ENCODE results near the gene ETV6.

DNA sequence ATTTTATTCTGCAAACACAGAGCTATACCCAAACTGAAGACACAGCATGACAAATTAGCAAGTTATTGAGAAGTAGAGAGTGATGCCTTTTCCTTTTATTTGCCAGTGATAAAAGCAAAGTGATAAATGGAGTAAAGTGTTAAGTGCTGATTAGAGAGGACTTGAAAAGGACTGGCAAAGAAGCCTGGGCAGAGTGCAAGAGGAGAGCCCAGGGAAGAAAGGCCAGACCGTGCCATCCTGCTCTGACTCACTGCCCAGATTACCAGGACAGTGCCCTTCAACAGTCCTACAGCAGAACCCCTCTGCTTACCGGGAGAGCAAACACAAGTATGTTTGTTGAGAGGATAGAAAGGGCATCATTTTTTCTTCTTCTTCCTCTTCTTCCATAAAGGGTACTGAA, 106.5 kb downstream of the ETV6 start:
- TF ChIP-seq, protein P1, sequence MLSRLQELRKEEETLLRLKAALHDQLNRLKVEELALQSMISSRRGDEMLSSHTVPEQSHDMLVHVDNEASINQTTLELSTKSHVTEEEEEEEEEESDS (CRISPR knock-in tag; IDR thresholded peaks at IDR 0.05), result no peak
- no peak for TF ChIP-seq DDX20 (tag; IDR thresholded peaks at IDR 0.05; ENCODE audit: low read depth)
- TF ChIP-seq, protein P2, sequence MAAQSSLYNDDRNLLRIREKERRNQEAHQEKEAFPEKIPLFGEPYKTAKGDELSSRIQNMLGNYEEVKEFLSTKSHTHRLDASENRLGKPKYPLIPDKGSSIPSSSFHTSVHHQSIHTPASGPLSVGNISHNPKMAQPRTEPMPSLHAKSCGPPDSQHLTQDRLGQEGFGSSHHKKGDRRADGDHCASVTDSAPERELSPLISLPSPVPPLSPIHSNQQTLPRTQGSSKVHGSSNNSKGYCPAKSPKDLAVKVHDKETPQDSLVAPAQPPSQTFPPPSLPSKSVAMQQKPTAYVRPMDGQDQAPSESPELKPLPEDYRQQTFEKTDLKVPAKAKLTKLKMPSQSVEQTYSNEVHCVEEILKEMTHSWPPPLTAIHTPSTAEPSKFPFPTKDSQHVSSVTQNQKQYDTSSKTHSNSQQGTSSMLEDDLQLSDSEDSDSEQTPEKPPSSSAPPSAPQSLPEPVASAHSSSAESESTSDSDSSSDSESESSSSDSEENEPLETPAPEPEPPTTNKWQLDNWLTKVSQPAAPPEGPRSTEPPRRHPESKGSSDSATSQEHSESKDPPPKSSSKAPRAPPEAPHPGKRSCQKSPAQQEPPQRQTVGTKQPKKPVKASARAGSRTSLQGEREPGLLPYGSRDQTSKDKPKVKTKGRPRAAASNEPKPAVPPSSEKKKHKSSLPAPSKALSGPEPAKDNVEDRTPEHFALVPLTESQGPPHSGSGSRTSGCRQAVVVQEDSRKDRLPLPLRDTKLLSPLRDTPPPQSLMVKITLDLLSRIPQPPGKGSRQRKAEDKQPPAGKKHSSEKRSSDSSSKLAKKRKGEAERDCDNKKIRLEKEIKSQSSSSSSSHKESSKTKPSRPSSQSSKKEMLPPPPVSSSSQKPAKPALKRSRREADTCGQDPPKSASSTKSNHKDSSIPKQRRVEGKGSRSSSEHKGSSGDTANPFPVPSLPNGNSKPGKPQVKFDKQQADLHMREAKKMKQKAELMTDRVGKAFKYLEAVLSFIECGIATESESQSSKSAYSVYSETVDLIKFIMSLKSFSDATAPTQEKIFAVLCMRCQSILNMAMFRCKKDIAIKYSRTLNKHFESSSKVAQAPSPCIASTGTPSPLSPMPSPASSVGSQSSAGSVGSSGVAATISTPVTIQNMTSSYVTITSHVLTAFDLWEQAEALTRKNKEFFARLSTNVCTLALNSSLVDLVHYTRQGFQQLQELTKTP (IDR thresholded peaks at IDR 0.05; ENCODE audit: low read depth in 1 of 2, partially characterized antibody in 2 of 2), result no peak
- no peak for TF ChIP-seq FOXA3 (CRISPR knock-in tag; conservative IDR thresholded peaks at IDR 0.05 in 1 of 2, IDR thresholded peaks at IDR 0.05 in 1 of 2)
- no peak for TF ChIP-seq ZNF280A (IDR thresholded peaks at IDR 0.05; ENCODE audit: low read depth, partially characterized antibody)
- no peak for TF ChIP-seq CTCF (IDR thresholded peaks at IDR 0.05 in 2 of 3, conservative IDR thresholded peaks at IDR 0.05 in 1 of 3; ENCODE audit: insufficient read depth in 2 of 3, low read depth in 1 of 3, low read length in 3 of 3)
- TF ChIP-seq EGR1 (conservative IDR thresholded peaks at IDR 0.05), result no peak
- no peak for TF ChIP-seq SNIP1 (IDR thresholded peaks at IDR 0.05; ENCODE audit: low read depth)
- TF ChIP-seq ATF4 (CRISPR knock-in tag; IDR thresholded peaks at IDR 0.05), result no peak
- TF ChIP-seq, protein P3, sequence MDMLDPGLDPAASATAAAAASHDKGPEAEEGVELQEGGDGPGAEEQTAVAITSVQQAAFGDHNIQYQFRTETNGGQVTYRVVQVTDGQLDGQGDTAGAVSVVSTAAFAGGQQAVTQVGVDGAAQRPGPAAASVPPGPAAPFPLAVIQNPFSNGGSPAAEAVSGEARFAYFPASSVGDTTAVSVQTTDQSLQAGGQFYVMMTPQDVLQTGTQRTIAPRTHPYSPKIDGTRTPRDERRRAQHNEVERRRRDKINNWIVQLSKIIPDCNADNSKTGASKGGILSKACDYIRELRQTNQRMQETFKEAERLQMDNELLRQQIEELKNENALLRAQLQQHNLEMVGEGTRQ (CRISPR knock-in tag; IDR thresholded peaks at IDR 0.05), result no peak
- TF ChIP-seq RB1 (IDR thresholded peaks at IDR 0.05; ENCODE audit: low read depth), result no peak
